ENCODE data around the gene GNLY. TPM values are rescaled to one million over a fixed set of nuclear protein-coding genes. Genes with fewer than 3 reads are reported as not detected.

Gene GNLY
- total and polyA plus RNA-seq, 11 donors, result 0.29 to 47.1 (median 2.1) TPM; not detected in 2

DNA sequence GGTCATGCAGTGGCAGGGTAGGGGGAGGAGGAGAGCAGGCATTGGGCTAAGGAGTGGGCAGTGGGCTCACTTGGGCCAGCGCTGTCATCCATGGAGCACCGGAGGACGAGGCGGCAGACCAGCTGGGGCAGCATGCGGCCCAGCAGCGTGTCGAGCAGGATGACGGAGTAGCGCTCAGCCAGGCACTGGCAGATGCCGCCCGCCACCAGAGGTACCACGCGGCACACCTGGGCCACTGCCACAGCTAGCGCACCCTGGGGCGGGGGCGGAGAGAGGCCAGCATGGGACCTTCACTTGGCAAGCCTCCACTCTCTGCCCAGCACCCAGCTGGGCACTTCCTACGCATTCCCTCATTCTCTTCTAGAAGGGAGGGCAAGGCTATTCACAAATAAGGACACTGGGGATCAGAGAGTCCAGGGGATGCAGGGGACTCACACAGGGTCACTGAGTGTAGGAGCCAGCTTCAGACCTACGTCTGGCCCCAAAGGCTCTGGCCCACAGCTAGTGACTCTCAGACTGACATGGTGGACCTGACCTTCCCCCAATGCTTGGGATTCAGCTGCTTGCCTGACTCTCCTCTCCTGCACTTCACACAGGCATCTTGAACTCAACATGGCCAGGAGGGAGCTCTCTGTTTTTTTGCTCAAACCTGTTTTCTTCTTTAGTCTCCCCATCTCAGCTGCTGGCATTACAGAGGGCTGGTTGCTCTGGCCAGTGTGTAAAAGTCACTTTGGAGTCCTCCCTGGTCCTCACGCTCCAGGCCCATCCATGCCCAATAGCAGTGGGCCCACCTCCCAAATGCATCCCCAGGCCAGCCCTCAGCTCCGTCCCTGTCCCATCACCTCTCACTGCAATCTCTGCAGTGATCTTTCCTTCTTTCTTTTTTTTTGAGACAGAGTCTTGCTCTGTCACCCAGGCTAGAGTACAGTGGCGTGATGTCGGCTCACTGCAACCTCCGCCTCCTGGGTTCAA, 30.3 kb upstream of the GNLY start:
- 94 to 98% (median 97%) methylated on average over 12 to 23 of the region's 23 CpGs for WGBS, 4 donors
- Histone ChIP-seq H3K4me3 (no peak overlapping the region), H3K27me3 (no peaks in the 10 kb centered on the region), H3K9me3 (no peaks in the 10 kb centered on the region), H3K36me3 (peaks cover 0 to 4% (median 0%) of the 10 kb centered on the region in 9 donors), H3K4me1 (peaks cover 0 to 34% (median 25%) of the 10 kb centered on the region in 12 donors), H3K27ac (peak overlapping the region in 11 of 12 donors; percentile 43 to 81 (median 65))
- intact Hi-C loops (cut with DNase I), result loop anchor here in 2 of 10 donors (5.0 to 10.0 kb wide), 2 partner anchors 43 to 151 kb away; no protein-coding TSS in a partner anchor
- ATAC-seq, result no peak
- no peak for DNase-seq
- TF ChIP-seq POLR2A (IDR thresholded peaks at IDR 0.05), result no peak
- TF ChIP-seq, protein P1, sequence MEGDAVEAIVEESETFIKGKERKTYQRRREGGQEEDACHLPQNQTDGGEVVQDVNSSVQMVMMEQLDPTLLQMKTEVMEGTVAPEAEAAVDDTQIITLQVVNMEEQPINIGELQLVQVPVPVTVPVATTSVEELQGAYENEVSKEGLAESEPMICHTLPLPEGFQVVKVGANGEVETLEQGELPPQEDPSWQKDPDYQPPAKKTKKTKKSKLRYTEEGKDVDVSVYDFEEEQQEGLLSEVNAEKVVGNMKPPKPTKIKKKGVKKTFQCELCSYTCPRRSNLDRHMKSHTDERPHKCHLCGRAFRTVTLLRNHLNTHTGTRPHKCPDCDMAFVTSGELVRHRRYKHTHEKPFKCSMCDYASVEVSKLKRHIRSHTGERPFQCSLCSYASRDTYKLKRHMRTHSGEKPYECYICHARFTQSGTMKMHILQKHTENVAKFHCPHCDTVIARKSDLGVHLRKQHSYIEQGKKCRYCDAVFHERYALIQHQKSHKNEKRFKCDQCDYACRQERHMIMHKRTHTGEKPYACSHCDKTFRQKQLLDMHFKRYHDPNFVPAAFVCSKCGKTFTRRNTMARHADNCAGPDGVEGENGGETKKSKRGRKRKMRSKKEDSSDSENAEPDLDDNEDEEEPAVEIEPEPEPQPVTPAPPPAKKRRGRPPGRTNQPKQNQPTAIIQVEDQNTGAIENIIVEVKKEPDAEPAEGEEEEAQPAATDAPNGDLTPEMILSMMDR (IDR thresholded peaks at IDR 0.05), result no peak

- H3K36me3 ChIP-seq, result no peaks in the 10 kb centered on the region
- H3K4me3 ChIP-seq, result no peak overlapping the region
- H3K27ac ChIP-seq, result no peak overlapping the region
- no peaks in the 10 kb centered on the region for H3K27me3 ChIP-seq
- 86 to 96% (median 94%) methylated on average over 9 to 11 of the region's 11 CpGs for WGBS, 4 donors
- peaks cover 0 to 34% (median 25%) of the 10 kb centered on the region in 12 donors for H3K4me1 ChIP-seq
- no peak for TF ChIP-seq POLR2A (IDR thresholded peaks at IDR 0.05)
- intact Hi-C loops (cut with DNase I), result loop anchor here in 1 of 10 donors (10.0 kb wide), 1 partner anchor 149 kb away; no protein-coding TSS in a partner anchor
- ATAC-seq (no peak), DNase-seq (no peak)
- no peaks in the 10 kb centered on the region for H3K9me3 ChIP-seq
Observed at GRCh38 chr2:85665264-85665937, 28.8 kb upstream of the GNLY start.

GRCh38 chr2:85666016-85666415, 28.1 kb upstream of the GNLY start:
- Histone ChIP-seq H3K36me3 (no peaks in the 10 kb centered on the region), H3K4me3 (no peak overlapping the region), H3K27ac (no peak overlapping the region), H3K9me3 (no peaks in the 10 kb centered on the region), H3K4me1 (peaks cover 0 to 30% (median 23%) of the 10 kb centered on the region in 12 donors), H3K27me3 (no peaks in the 10 kb centered on the region)
- WGBS, 4 donors, result 91 to 95% (median 94%) methylated on average over 6 of the region's 6 CpGs
- DNase-seq (no peak), ATAC-seq (no peak)
- intact Hi-C loops (cut with DNase I), result loop anchor here in 1 of 10 donors (10.0 kb wide), 1 partner anchor 149 kb away; no protein-coding TSS in a partner anchor
- TF ChIP-seq, protein P1 (IDR thresholded peaks at IDR 0.05), result no peak
- TF ChIP-seq POLR2A (IDR thresholded peaks at IDR 0.05), result no peak

- ATAC-seq, result no peak
- Histone ChIP-seq H3K4me1 (peaks cover 0 to 24% (median 18%) of the 10 kb centered on the region in 12 donors), H3K27ac (no peak overlapping the region), H3K4me3 (no peak overlapping the region), H3K9me3 (no peaks in the 10 kb centered on the region), H3K27me3 (no peaks in the 10 kb centered on the region), H3K36me3 (no peaks in the 10 kb centered on the region)
- no peak for TF ChIP-seq POLR2A (IDR thresholded peaks at IDR 0.05)
- 75 to 87% (median 82%) methylated on average over 8 to 11 of the region's 11 CpGs for WGBS, 4 donors
- DNase-seq, result peak in 1 of 5 donors; percentile 50
- intact Hi-C loops (cut with DNase I), result loop anchor here in 1 of 10 donors (10.0 kb wide), 1 partner anchor 148 kb away; no protein-coding TSS in a partner anchor
Observed at GRCh38 chr2:85666435-85667316, 27.5 kb upstream of the GNLY start.
